Testis (tissue), 3 donors: ENCODE measurements around the gene ARMCX4. TPM values are rescaled to one million over a fixed set of nuclear protein-coding genes. Genes with fewer than 3 reads are reported as not detected.

Source experiments
- DNase-seq: peaks from one replicate; pipeline ENCODE4 v3.0.0-alpha.2; 2019
- H3K27ac ChIP-seq, 2 donors: fragments of 200-600 bp; sonication (generic); one replicate each; pipeline ENCODE4 v1.5.1; 2019
- H3K27me3 ChIP-seq: fragments of 200-600 bp; sonication (generic); one replicate; pipeline ENCODE4 v1.5.1; 2019
- H3K36me3 ChIP-seq: fragments of 200-600 bp; sonication (generic); one replicate; pipeline ENCODE4 v1.5.1; 2017; ENCODE audit warnings: low read depth; ENCODE audit errors: missing control alignments
- H3K4me1 ChIP-seq: fragments of 200-600 bp; sonication (generic); one replicate; pipeline ENCODE4 v1.5.1; 2019
- H3K4me3 ChIP-seq, 2 donors: fragments of 200-600 bp; sonication (generic); one replicate each; pipeline ENCODE4 v1.5.1; 2017 to 2019
- H3K9me3 ChIP-seq: fragments of 200-600 bp; sonication (generic); one replicate; pipeline ENCODE4 v1.5.1; 2017
- POLR2A ChIP-seq: fragments of 450-650 bp; IDR thresholded peaks from one replicate; pipeline ENCODE4 v1.6.1; 2017; ENCODE audit warnings: antibody characterized with exemption, mild to moderate bottlenecking, moderate library complexity
- WGBS, 2 donors: methylation state at CpG; one replicate each; pipeline ENCODE4 v1.1.5; 2018; 5-methylcytosine and 5-hydroxymethylcytosine counted together
- intact Hi-C: fragments of 100-400 bp; cut with DNase I; formaldehyde crosslinking; loops from one replicate; pipeline ENCODE4 v1.15.1; 2023; ENCODE audit warnings: low total_unique reads
- polyA plus RNA-seq: library from polyadenylated mRNA; stranded (reverse); fragments of 350-450 nt; fragmentation: Illumina TruSeq; extraction: RNeasy Lipid Tissue Mini Kit (QIAGEN cat#74804); gene quantifications from one replicate; pipeline ENCODE4 v1.2.3, GENCODE V29; 2014; ENCODE audit warnings: low read depth, low replicate concordance; ENCODE audit not compliant: insufficient read depth
- total RNA-seq, 2 donors: library from RNA; depleted of rRNA; stranded (reverse); fragments of >200 nt; gene quantifications; one replicate each; pipeline ENCODE4 v1.2.3, GENCODE V29; 2016
- TF ChIP-seq, protein P1 (sequence below), 3 experiments: fragments of 450-650 bp in 2 of 3; fragments of 200-600 bp in 1 of 3; sonication (generic) in 1 of 3; IDR thresholded peaks; one replicate each; pipeline ENCODE4 v1.5.1; 2016 to 2019; ENCODE audit warnings: antibody characterized with exemption in 3 of 3, mild to moderate bottlenecking in 2 of 3, moderate library complexity in 1 of 3

Gene ARMCX4
- total and polyA plus RNA-seq, 3 donors from 2014 or later: 4.5 to 13.3 (median 12.1) TPM

DNA sequence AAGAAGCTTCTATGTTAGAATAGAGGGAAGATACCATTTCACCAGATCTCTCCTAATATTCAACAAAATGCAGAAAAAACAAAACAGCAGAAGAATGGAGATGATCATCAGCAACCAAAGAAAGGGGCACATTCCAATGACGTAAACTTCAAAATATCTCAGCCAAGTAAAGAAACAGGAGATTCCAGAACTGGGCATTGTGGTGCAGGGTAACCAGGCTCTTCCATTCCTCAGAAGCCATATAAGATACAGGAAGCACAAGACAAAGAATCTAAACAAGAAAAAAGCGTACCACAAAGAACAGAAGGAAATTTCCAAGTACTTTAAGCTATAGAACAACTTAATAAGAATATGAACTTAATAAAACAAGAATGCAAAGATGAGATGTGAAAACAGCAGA, 6.9 kb upstream of the ARMCX4 start:
- no peak for DNase-seq
- Histone ChIP-seq H3K9me3 (no peaks in the 10 kb centered on the region), H3K27me3 (no peaks in the 10 kb centered on the region), H3K36me3 (no peaks in the 10 kb centered on the region), H3K4me1 (no peaks in the 10 kb centered on the region), H3K4me3 (no peak overlapping the region), H3K27ac (no peak overlapping the region)
- intact Hi-C loops: no loop called here
- no peak for TF ChIP-seq POLR2A
- TF ChIP-seq, protein P1, sequence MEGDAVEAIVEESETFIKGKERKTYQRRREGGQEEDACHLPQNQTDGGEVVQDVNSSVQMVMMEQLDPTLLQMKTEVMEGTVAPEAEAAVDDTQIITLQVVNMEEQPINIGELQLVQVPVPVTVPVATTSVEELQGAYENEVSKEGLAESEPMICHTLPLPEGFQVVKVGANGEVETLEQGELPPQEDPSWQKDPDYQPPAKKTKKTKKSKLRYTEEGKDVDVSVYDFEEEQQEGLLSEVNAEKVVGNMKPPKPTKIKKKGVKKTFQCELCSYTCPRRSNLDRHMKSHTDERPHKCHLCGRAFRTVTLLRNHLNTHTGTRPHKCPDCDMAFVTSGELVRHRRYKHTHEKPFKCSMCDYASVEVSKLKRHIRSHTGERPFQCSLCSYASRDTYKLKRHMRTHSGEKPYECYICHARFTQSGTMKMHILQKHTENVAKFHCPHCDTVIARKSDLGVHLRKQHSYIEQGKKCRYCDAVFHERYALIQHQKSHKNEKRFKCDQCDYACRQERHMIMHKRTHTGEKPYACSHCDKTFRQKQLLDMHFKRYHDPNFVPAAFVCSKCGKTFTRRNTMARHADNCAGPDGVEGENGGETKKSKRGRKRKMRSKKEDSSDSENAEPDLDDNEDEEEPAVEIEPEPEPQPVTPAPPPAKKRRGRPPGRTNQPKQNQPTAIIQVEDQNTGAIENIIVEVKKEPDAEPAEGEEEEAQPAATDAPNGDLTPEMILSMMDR (IDR thresholded peaks at IDR 0.05): no peak
- WGBS, 2 donors: 68 to 87% methylated on average over 2 of the region's 2 CpGs

DNA sequence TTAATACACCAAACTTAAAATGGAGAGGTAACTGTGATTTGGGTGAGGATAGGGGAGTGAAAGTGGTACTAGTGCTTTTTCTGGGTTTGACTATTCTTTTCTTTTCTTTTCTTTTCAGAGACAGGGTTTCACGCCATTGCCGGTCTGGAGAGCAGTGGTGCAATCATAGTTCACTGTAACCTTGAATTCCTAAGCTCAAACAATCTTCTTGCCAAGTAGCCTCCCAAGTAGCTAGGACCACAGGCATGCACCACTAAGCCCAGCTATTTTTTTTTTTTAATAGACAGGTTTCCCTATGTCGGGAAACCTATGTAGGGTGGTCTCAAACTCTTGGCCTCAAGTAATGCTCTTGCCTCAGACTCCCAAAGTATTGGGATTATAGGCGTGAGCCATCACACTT, 3.0 kb upstream of the ARMCX4 start:
- H3K4me3 ChIP-seq: no peak overlapping the region
- H3K27ac ChIP-seq: no peak overlapping the region
- WGBS, 2 donors: 37 to 56% methylated on average over 4 of the region's 4 CpGs
- H3K9me3 ChIP-seq: no peaks in the 10 kb centered on the region
- TF ChIP-seq, protein P1 (IDR thresholded peaks at IDR 0.05): no peak
- TF ChIP-seq POLR2A: no peak
- no peaks in the 10 kb centered on the region for H3K4me1 ChIP-seq
- no peaks in the 10 kb centered on the region for H3K27me3 ChIP-seq
- intact Hi-C loops: no loop called here
- H3K36me3 ChIP-seq: no peaks in the 10 kb centered on the region
- DNase-seq: no peak

DNA sequence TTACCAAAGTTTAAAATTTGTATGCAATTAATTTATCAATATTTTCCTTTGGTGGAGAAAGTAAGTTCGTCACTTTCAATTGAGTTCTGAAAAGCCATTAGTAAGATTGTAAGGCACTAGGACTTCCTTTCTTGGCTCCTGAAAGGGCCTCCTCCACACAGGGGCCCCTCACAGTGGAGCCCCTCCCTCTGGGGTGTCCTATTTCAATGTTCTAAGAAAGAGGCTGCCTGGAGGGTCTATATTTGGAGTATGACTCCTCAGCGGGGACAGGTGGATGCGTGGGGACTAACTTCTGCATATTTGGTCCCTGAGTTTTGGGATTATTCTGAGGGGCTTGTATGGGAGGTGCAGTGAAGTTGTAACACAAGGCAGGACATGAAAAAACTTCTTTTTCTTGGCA, 1.6 kb upstream of the ARMCX4 start:
- no peaks in the 10 kb centered on the region for H3K27me3 ChIP-seq
- no peaks in the 10 kb centered on the region for H3K36me3 ChIP-seq
- no peak overlapping the region for H3K27ac ChIP-seq
- no peaks in the 10 kb centered on the region for H3K4me1 ChIP-seq
- TF ChIP-seq, protein P1 (IDR thresholded peaks at IDR 0.05): no peak
- no peak for TF ChIP-seq POLR2A
- intact Hi-C loops: no loop called here
- DNase-seq: no peak
- H3K9me3 ChIP-seq: no peaks in the 10 kb centered on the region
- WGBS, 2 donors: 57 to 70% methylated on average over 3 of the region's 3 CpGs
- H3K4me3 ChIP-seq: no peak overlapping the region

DNA sequence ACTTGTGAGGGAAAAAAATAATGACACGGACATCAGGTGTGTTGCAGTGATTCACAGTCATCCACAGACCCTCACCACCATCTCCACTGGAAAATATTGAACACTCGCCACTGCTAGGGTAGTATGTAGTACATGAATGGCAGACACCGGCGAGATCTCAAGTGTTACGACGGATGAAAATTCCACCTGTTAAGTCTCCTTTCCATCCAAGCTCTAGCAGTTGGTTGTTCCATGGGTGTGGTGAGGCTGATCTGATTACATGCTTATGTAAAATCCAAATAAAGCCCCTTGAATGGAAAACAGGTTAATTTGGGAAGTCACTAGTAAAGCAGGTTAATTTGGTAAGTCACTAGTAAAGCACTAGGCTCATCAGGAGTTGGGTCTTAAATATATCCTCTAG, 1.1 kb upstream of the ARMCX4 start:
- no peaks in the 10 kb centered on the region for H3K27me3 ChIP-seq
- no peak overlapping the region for H3K27ac ChIP-seq
- intact Hi-C loops: no loop called here
- DNase-seq: no peak
- no peaks in the 10 kb centered on the region for H3K36me3 ChIP-seq
- WGBS, 2 donors: 89 to 96% methylated on average over 6 of the region's 6 CpGs
- H3K4me1 ChIP-seq: no peaks in the 10 kb centered on the region
- no peaks in the 10 kb centered on the region for H3K9me3 ChIP-seq
- TF ChIP-seq, protein P1 (IDR thresholded peaks at IDR 0.05): no peak
- no peak for TF ChIP-seq POLR2A
- H3K4me3 ChIP-seq: no peak overlapping the region

DNA sequence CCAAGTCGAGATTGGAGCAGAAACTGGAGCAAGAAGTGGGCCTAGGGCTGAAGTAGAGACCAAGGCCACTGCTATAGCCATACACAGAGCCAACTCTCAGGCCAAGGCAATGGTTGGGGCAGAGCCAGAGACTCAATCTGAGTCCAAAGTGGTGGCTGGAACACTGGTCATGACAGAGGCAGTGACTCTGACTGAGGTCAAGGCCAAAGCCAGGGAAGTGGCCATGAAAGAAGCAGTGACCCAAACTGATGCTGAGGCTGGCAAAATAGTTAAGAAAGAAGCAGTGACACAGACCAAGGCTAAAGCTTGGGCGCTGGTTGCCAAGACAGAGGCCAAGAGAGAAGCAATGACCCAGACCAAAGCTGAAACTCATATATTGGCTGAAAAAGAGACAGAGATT, 3.5 kb downstream of the ARMCX4 start:
- no peaks in the 10 kb centered on the region for H3K9me3 ChIP-seq
- 96% methylated on average over 2 of the region's 2 CpGs; no CpG with 5 or more reads in 1 of the 2 donors for WGBS, 2 donors
- no peaks in the 10 kb centered on the region for H3K27me3 ChIP-seq
- DNase-seq: no peak
- no peak for TF ChIP-seq POLR2A
- TF ChIP-seq, protein P1 (IDR thresholded peaks at IDR 0.05): no peak
- intact Hi-C loops: no loop called here
- no peaks in the 10 kb centered on the region for H3K36me3 ChIP-seq
- no peak overlapping the region for H3K27ac ChIP-seq
- H3K4me1 ChIP-seq: no peaks in the 10 kb centered on the region
- H3K4me3 ChIP-seq: no peak overlapping the region
